Hematopoietic multipotent progenitor cell treated with erythropoietin and hydrocortisone succinate and interleukin-3 and kit ligand, for 17 days (in vitro differentiated cells): ENCODE results near the gene ZNF560.
"Not testable (repeated sequence)": the region's sequence is repeated elsewhere in the genome, so short reads cannot be mapped to it uniquely, and the experiment has no call there.

Experiments used
- DNase-seq: peaks from one replicate; pipeline ENCODE4 v3.0.0-alpha.2; 2015; ENCODE audit warnings: low spot score

The ZNF560 gene

DNA sequence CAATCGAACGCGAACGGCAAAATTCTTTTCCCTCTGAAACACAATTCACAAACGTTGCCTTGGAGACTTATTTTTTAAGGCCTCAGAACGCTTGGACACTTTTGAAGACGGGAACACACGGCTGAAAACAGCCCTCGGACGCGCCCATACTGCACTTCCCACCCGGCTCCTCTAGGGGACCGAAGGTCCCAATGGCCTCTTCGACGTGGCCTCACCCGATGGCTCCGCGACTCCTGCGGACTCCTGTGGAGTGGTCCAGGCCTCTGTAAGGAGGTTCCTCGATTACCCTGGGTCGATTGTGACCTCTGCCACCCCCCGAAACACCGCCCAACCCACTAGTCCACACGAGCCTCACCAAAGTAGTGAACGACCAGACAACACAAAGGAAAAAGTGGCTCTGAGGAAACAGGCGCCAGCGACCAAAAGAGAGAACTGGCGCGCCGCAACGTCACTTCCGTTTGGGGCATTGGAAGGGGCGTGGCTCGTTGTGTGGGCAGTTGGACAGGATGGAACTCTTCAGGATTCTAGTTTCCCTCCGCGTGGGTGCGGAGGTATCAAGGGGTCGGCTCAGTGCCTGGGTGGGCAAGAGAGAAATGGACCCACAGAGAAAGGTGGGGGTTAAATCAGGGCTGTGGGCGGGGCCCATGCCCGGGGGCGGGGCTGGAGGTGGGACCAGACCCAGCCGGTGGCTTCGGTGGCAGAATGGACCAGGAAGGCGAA, at the start of gene ZNF560:
TSS of gene ZNF560 (minus strand) at position 434 of the 720 bp plus-strand sequence. CDS start 23,303 bp downstream, outside the sequence.
- no peak for DNase-seq

GRCh38 chr19:9547870-9548269, 49.5 kb upstream of the ZNF560 start:
- DNase-seq = no peak

GRCh38 chr19:9541281-9541680, 42.9 kb upstream of the ZNF560 start:
- DNase-seq = not testable (repeated sequence)

DNA sequence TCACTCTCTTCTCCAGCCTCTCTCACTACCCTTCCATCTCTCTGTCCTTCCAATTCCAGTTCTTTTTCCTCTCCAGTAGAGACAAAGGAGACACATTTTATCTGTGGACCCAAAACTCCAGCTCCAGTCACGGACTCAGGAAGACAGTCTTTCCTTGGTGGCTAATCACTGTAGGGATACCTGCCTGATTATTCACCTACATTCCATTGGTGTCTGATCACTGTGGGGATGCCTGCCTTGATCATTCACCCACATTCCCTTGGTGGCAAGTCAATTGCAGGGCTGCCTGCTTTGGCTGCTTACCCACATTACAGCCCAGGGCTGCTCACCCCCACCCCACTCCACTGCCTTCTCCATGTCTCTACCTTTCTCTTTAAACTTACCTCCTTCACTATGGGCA, 41.5 kb upstream of the ZNF560 start:
- DNase-seq = not testable (repeated sequence)

- not testable (repeated sequence) for DNase-seq
Measured at GRCh38 chr19:9539201-9539600, 40.8 kb upstream of the ZNF560 start.

- peak; percentile 56 for DNase-seq
Measured at GRCh38 chr19:9538183-9539058, 40.0 kb upstream of the ZNF560 start, which contains the start of gene ZNF426. TSS of gene ZNF426 (minus strand) at chr19:9538645. CDS start at chr19:9536232, 2,413 bp downstream.

DNA sequence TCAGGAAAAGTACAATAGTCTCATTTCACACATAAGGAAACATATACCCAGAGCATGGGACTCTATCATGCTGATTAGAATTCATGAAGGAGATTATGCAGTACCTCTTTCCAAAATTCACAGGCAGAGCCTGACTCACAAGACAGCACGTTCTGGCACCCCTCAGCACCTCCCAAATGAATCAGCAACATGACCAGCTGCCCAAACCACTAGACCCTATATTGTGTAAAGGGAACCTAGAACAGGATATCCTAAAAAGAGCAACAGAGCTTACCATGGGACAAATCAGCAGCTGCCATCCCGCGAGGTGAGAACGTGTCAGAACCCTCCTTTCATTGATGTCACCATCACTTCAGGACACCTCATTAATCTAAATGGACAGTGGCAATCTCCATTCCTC, 37.5 kb upstream of the ZNF560 start:
- DNase-seq = no peak

DNA sequence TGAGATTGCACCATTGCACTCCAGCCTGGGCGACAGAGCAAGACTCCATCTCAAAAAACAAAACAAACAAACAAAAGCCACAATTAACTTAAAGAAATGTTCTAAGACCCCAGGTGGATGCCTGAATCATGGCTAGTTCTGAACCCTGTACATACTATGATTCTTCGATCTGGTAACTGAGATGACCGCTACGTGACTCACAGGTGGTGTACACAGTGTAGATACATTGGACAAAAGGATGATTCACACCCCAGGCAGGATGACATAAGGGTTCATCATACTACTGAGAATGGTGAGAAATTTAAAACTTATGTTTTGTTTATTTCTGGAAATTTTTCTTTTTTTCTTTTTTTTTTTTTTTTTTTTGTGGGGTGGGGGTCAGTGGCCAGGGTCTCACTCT, 33.5 kb upstream of the ZNF560 start:
- no peak for DNase-seq

DNA sequence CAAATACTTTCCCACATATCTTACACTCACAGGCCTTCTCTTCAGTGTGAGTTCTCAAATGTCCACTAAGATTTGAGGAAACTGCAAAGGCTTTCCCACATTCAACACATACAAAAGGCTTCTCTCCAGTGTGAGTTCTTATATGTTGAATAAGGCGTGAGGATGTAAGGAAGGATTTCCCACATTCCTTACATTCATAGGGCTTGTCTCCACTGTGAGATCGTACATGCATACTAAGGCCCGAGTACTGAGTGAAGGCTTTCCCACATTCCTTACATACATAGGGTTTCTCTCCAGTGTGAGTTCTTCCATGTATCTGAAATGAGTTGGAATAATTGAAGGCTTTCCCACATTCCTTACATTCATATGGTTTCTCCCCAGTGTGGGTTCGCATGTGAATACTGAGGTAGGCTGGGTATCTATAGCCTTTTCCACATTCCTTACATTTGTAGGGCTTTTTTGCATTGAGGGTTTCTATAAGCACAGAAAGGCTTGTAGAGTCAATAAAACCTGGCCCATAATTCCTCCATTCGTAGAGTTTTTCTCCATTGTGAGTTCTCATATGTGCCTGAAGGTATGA, 30.4 kb upstream of the ZNF560 start:
- DNase-seq = no peak

DNA sequence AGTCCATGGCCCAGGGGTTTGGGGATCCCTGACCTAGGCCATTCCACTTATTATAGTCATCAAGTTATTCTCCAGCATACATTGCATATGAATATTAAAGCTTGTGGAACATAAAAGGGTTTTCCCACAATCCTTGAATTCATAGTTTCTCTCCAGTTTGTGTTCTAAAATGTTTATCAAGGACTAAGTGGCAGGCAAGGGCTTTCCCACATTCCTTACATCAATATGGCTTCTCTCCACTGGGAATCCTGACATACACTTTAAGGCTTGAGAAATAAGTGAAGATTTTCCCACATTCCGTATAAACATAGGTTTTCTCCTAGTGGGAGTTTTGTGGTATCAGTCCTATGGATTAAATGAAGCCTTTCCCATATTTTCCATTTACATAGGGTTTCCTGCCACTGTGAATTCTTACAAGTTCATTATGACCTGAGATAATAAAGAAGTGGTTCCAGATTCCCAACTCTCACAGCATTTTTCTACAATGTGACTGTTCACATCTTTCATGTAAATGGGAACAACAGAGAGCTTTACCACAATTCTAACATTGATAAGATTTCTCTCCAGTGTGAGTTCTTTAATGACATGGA, 25.6 kb upstream of the ZNF560 start:
- DNase-seq = no peak

GRCh38 chr19:9507285-9507684, 8.9 kb upstream of the ZNF560 start:
- DNase-seq = no peak

GRCh38 chr19:9500796-9501195, 2.4 kb upstream of the ZNF560 start:
- DNase-seq = no peak

- no peak for DNase-seq
Measured at GRCh38 chr19:9494096-9494495, 4.3 kb downstream of the ZNF560 start.

DNA sequence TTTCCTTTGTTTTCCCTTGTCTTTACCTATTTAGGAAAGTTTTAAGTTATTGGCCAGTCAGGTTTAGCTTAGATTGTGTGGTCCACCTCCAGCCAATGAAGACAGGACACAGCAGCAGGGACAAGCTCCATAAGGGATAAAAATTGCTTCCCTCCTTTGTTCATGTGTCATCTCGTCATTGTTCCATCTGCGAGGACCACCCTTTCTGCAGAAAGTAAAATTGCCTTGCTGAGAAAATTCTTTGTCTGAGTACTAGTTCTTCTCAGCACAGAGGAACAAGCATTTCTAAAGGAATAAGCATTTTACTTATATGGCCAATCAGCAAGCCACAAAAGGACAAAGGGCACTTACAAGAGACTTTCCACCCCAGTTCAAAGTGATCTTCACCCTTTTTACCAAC, 11.4 kb downstream of the ZNF560 start:
- DNase-seq = no peak

DNA sequence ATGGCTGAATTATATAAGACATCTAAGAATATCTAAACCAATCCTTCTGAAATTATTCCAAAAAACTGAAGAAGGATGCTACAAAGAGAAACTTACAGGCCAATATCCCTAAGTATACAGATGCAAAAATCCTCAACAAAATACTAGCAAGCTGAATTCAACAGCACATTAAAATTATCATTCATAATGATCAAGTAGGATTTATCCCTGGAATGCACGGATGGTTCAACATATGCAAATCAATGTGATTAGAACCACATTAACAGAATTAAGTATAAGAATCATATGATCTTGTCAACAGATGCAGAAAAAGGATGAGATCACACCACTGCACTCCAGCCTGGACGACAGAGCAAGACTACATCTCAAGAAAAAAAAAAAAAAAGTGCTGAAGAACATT, 13.3 kb downstream of the ZNF560 start:
- no peak for DNase-seq

DNA sequence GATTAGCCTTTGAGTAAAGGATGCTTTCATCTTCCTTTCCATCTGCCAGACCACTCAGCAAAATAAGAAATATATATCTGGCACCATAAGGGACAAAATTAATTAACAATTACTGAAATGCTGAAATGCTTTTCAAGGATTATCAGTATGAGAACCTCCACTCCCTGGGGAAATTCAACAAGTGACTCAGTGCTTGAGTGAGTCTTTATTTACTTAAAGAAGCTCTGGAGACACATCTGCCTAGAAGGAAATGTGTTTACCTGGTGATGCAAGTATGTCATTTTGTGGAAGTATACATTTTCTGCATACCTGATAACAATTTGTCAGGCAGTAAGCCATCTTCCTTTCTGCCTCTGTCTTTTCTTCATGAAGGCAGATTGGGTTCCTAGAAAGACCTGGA, 23.4 kb downstream of the ZNF560 start:
- DNase-seq = no peak

GRCh38 chr19:9467161-9467560, 31.3 kb downstream of the ZNF560 start:
- no peak for DNase-seq

GRCh38 chr19:9461938-9462337, 36.5 kb downstream of the ZNF560 start:
- DNase-seq = no peak

DNA sequence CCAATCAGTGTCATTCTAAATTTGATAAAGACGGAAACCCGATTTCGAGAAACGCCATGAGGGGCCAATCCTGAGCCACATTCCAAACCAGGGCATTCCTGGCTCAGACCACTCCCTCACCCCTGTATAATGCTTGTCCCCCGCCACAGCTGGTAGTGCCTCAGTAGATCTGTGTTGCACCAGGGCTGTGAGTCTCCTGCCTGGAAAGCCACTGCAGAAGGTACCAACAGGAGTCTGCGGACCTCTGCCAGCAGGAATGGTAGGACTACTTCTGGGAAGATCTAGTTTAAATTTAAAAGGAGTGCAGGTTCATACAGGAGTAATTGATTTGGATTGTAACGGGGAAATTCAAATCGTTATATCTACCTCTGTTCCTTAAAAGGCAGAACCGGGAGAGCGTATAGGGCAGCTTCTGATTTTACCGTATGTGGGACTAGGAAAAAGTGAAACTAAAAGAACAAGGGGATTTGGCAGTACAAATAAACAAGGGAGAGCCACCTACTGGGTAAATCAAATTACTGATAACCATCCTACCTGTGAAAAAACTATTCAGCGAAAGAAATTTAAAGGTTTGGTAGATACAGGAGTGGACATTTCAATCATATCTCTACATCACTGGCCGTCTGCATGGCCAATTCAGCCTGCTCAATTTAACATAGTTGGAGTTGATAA, 42.3 kb downstream of the ZNF560 start:
- no peak for DNase-seq

GRCh38 chr19:9453953-9454352, 44.5 kb downstream of the ZNF560 start:
- no peak for DNase-seq

- no peak for DNase-seq
Measured at GRCh38 chr19:9445037-9445436, 53.4 kb downstream of the ZNF560 start.

DNA sequence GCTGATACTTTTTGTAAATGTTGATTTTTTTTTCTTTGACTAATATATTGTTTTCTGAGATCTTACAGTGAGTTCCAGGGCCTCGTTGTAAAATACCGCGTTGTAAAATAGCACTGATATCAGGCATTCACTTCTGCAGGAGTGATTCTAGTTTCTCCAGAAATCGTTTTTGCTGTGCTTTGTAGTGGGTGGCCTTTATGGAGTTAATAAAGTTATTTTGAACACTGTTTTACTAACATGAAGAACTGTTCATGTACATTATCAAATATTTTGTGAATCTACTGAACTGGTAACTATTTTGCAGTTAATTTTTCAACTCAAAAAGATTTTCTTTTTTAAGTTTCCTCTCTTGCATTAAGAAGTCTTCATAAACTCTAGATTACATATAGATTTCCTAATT, 62.1 kb downstream of the ZNF560 start:
- no peak for DNase-seq
